Hepatocyte (in vitro differentiated cells): Measurements from ENCODE around the gene FCHSD2.

Experiments used
- EZH2 ChIP-seq: fragments of 200-600 bp; sonication (generic); IDR thresholded peaks from 2 replicates; pipeline ENCODE4 v1.6.1; 2016; ENCODE audit warnings: antibody characterized with exemption, mild to moderate bottlenecking, borderline replicate concordance
- TF ChIP-seq, protein P1 (sequence below): fragments of 200-600 bp; sonication (generic); IDR thresholded peaks from 2 replicates; pipeline ENCODE4 v1.5.1; 2016; ENCODE audit warnings: antibody characterized with exemption, mild to moderate bottlenecking; ENCODE audit not compliant: poor library complexity

DNA sequence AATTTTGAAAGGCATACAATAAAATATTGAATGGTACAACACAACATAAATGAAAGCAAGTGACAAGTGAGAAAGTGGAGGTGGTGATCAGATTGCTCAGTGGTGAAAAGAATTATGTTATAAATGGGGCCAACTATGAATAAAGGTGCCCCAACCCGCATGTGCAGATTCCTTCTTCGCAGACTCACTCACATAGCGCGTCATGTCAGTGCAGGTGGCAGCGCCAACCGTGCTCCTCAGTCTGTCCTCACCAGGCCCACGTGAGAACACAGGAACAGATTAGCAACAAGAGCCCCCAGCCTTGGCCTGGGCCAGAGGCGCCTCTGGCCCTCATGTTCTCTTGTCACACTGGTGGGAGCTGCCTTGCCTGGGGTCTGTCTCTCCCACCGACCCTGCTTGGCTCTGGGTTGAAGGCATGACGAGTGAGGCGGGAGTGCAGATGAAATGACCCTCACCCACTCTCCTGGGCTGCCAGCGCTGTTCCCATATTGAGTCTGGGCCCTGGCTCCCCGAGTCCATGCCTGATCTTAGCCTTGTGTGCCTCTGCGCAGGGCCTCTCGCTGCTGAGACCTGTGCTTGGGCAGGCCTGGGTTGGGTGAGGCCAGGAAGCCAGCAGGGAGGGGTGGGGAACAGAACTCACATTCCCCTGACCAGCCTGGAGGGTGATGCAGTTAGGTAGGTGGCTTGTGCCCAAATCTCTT is 321.5 kb downstream of the FCHSD2 start:
- TF ChIP-seq, protein P1, sequence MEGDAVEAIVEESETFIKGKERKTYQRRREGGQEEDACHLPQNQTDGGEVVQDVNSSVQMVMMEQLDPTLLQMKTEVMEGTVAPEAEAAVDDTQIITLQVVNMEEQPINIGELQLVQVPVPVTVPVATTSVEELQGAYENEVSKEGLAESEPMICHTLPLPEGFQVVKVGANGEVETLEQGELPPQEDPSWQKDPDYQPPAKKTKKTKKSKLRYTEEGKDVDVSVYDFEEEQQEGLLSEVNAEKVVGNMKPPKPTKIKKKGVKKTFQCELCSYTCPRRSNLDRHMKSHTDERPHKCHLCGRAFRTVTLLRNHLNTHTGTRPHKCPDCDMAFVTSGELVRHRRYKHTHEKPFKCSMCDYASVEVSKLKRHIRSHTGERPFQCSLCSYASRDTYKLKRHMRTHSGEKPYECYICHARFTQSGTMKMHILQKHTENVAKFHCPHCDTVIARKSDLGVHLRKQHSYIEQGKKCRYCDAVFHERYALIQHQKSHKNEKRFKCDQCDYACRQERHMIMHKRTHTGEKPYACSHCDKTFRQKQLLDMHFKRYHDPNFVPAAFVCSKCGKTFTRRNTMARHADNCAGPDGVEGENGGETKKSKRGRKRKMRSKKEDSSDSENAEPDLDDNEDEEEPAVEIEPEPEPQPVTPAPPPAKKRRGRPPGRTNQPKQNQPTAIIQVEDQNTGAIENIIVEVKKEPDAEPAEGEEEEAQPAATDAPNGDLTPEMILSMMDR, result no peak
- no peak for TF ChIP-seq EZH2
